WTC11 (cell line): ENCODE measurements around the gene SLC44A1. TPM values are rescaled to one million over a fixed set of nuclear protein-coding genes. Genes with fewer than 3 reads are reported as not detected.

Source experiments
- ATAC-seq: fragments of 200-7000 bp; cut with Tn5 transposase; 2 replicates; pipeline ENCODE4 v1.10.0; 2021; ENCODE audit warnings: mild to moderate bottlenecking, moderate library complexity
- CTCF ChIA-PET: fragments of 300-600 bp; sonication (Branson Sonifier 250); formaldehyde crosslinking; loops from one replicate; lab custom pipeline; 2021; ENCODE audit warnings: antibody characterized with exemption; lab: Charles Lee
- POLR2A ChIA-PET: fragments of 350-600 bp; sonication (Branson Sonifier 250); formaldehyde crosslinking; loops from one replicate; lab custom pipeline; 2021; ENCODE audit warnings: antibody characterized with exemption; lab: Charles Lee
- DNase-seq: peaks from one replicate; pipeline ENCODE4 v3.0.0; 2021; ENCODE audit warnings: low spot score
- H3K27ac Mint-ChIP-seq: 2 replicates; pipeline ENCODE4 v1.8.0; 2021; ENCODE audit warnings: mixed read lengths
- H3K27me3 Mint-ChIP-seq: 2 replicates; pipeline ENCODE4 v1.8.0; 2021; ENCODE audit warnings: low read depth, mild to moderate bottlenecking, moderate library complexity, mixed read lengths
- H3K36me3 Mint-ChIP-seq: 2 replicates; pipeline ENCODE4 v1.8.0; 2021; ENCODE audit warnings: mixed read lengths
- H3K4me1 Mint-ChIP-seq: 2 replicates; pipeline ENCODE4 v1.8.0; 2022; ENCODE audit warnings: mixed read lengths
- H3K4me3 Mint-ChIP-seq: 2 replicates; pipeline ENCODE4 v1.8.0; 2021; ENCODE audit warnings: mild to moderate bottlenecking, moderate library complexity, mixed read lengths
- H3K9me3 Mint-ChIP-seq: 2 replicates; pipeline ENCODE4 v1.8.0; 2021; ENCODE audit warnings: mixed read lengths
- ATF3 ChIP-seq: sonication (generic); formaldehyde crosslinking; conservative IDR thresholded peaks from 2 replicates; pipeline ENCODE4 v1.8.1; 2022; ENCODE audit warnings: mild to moderate bottlenecking, missing genetic modification reagents
- CREM ChIP-seq: sonication (generic); formaldehyde crosslinking; IDR thresholded peaks from 2 replicates; pipeline ENCODE4 v1.8.1; 2022; ENCODE audit warnings: mild to moderate bottlenecking, missing genetic modification reagents, moderate library complexity
- ELF4 ChIP-seq: sonication (generic); formaldehyde crosslinking; IDR thresholded peaks from 2 replicates; pipeline ENCODE4 v1.8.1; 2022; ENCODE audit warnings: low read depth, mild to moderate bottlenecking, moderate library complexity, missing genetic modification reagents
- FOXJ3 ChIP-seq: sonication (generic); formaldehyde crosslinking; IDR thresholded peaks from 2 replicates; pipeline ENCODE4 v1.9.0; 2021; ENCODE audit warnings: missing genetic modification reagents, mild to moderate bottlenecking, borderline replicate concordance
- FOXP4 ChIP-seq: sonication (generic); formaldehyde crosslinking; IDR thresholded peaks from 2 replicates; pipeline ENCODE4 v1.8.0; 2022; ENCODE audit warnings: mild to moderate bottlenecking, missing genetic modification reagents
- JAZF1 ChIP-seq: fragments of 250-450 bp; sonication (Bioruptor Pico); IDR thresholded peaks from 2 replicates; pipeline ENCODE4 v1.9.0; 2021; ENCODE audit warnings: moderate library complexity, mild to moderate bottlenecking, inconsistent platforms
- JUN ChIP-seq: sonication (generic); formaldehyde crosslinking; IDR thresholded peaks from 2 replicates; pipeline ENCODE4 v1.8.0; 2023; ENCODE audit warnings: mild to moderate bottlenecking, missing genetic modification reagents
- PRDM15 ChIP-seq: sonication (generic); formaldehyde crosslinking; IDR thresholded peaks from 2 replicates; pipeline ENCODE4 v1.8.0; 2022; ENCODE audit warnings: missing genetic modification reagents
- TP53 ChIP-seq: sonication (generic); formaldehyde crosslinking; IDR thresholded peaks from 2 replicates; pipeline ENCODE4 v1.8.1; 2023; ENCODE audit warnings: mild to moderate bottlenecking, missing genetic modification reagents
- ZNF232 ChIP-seq: sonication (generic); formaldehyde crosslinking; IDR thresholded peaks from 2 replicates; pipeline ENCODE4 v1.8.0; 2022; ENCODE audit warnings: mild to moderate bottlenecking, missing genetic modification reagents
- ZNF281 ChIP-seq: sonication (generic); formaldehyde crosslinking; IDR thresholded peaks from 2 replicates; pipeline ENCODE4 v1.8.0; 2023; ENCODE audit warnings: mild to moderate bottlenecking, missing genetic modification reagents
- ZNF396 ChIP-seq: fragments of 250-450 bp; sonication (Bioruptor Pico); IDR thresholded peaks from 2 replicates; pipeline ENCODE4 v1.8.0; 2021; ENCODE audit warnings: mild to moderate bottlenecking, moderate library complexity, borderline replicate concordance
- total RNA-seq: library from RNA; stranded (reverse); gene quantifications from 3 replicates; pipeline ENCODE4 v1.2.3, GENCODE V29; 2021
- TF ChIP-seq, protein P1 (sequence below): sonication (generic); formaldehyde crosslinking; IDR thresholded peaks from 2 replicates; pipeline ENCODE4 v1.8.1; 2022; ENCODE audit warnings: mild to moderate bottlenecking, missing genetic modification reagents, moderate library complexity, borderline replicate concordance
- TF ChIP-seq, protein P2 (sequence below): fragments of 250-450 bp; sonication (Bioruptor Pico); IDR thresholded peaks from 2 replicates; pipeline ENCODE4 v1.9.0; 2021; ENCODE audit warnings: mild to moderate bottlenecking
- TF ChIP-seq, protein P3 (sequence below): fragments of 250-450 bp; sonication (Bioruptor Pico); IDR thresholded peaks from 2 replicates; pipeline ENCODE4 v1.9.0; 2021; ENCODE audit warnings: mild to moderate bottlenecking
- TF ChIP-seq, protein P4 (sequence below): fragments of 250-450 bp; sonication (Bioruptor Pico); IDR thresholded peaks from 2 replicates; pipeline ENCODE4 v1.9.0; 2021; ENCODE audit warnings: moderate library complexity, mild to moderate bottlenecking, inconsistent platforms, borderline replicate concordance

SLC44A1 gene
- total RNA-seq, 1 experiment from 2014 or later, result 48.9 TPM

GRCh38 chr9:105273731-105274130 is 29.3 kb downstream of the SLC44A1 start:
- CTCF ChIA-PET, result no interaction called here
- H3K4me1 Mint-ChIP-seq, result peaks cover 32% of the 10 kb centered on the region
- TF ChIP-seq, protein P1, sequence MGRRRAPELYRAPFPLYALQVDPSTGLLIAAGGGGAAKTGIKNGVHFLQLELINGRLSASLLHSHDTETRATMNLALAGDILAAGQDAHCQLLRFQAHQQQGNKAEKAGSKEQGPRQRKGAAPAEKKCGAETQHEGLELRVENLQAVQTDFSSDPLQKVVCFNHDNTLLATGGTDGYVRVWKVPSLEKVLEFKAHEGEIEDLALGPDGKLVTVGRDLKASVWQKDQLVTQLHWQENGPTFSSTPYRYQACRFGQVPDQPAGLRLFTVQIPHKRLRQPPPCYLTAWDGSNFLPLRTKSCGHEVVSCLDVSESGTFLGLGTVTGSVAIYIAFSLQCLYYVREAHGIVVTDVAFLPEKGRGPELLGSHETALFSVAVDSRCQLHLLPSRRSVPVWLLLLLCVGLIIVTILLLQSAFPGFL, result no peak
- TF ChIP-seq ATF3 (CRISPR knock-in tag), result no peak
- no peak for TF ChIP-seq PRDM15
- TF ChIP-seq TP53 (CRISPR knock-in tag), result no peak
- no peak for TF ChIP-seq ZNF232 (CRISPR knock-in tag)
- TF ChIP-seq ELF4 (CRISPR knock-in tag), result no peak
- H3K27me3 Mint-ChIP-seq, result no peaks in the 10 kb centered on the region
- ATAC-seq (no peak), DNase-seq (no peak)
- no peaks in the 10 kb centered on the region for H3K9me3 Mint-ChIP-seq
- H3K4me3 Mint-ChIP-seq, result no peak overlapping the region
- no peak overlapping the region for H3K27ac Mint-ChIP-seq
- POLR2A ChIA-PET, result no interaction called here
- no peaks in the 10 kb centered on the region for H3K36me3 Mint-ChIP-seq

- no peak for TF ChIP-seq FOXJ3 (CRISPR knock-in tag)
- no peak for TF ChIP-seq CREM (CRISPR knock-in tag)
- no peak for TF ChIP-seq ZNF396 (CRISPR knock-in tag)
- TF ChIP-seq TP53 (CRISPR knock-in tag), result no peak
- TF ChIP-seq JUN (CRISPR knock-in tag), result no peak
- no peak for TF ChIP-seq ZNF281 (CRISPR knock-in tag)
- no peak for TF ChIP-seq FOXP4
- TF ChIP-seq, protein P2, sequence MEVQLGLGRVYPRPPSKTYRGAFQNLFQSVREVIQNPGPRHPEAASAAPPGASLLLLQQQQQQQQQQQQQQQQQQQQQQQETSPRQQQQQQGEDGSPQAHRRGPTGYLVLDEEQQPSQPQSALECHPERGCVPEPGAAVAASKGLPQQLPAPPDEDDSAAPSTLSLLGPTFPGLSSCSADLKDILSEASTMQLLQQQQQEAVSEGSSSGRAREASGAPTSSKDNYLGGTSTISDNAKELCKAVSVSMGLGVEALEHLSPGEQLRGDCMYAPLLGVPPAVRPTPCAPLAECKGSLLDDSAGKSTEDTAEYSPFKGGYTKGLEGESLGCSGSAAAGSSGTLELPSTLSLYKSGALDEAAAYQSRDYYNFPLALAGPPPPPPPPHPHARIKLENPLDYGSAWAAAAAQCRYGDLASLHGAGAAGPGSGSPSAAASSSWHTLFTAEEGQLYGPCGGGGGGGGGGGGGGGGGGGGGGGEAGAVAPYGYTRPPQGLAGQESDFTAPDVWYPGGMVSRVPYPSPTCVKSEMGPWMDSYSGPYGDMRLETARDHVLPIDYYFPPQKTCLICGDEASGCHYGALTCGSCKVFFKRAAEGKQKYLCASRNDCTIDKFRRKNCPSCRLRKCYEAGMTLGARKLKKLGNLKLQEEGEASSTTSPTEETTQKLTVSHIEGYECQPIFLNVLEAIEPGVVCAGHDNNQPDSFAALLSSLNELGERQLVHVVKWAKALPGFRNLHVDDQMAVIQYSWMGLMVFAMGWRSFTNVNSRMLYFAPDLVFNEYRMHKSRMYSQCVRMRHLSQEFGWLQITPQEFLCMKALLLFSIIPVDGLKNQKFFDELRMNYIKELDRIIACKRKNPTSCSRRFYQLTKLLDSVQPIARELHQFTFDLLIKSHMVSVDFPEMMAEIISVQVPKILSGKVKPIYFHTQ (CRISPR knock-in tag), result no peak
- TF ChIP-seq, protein P3, sequence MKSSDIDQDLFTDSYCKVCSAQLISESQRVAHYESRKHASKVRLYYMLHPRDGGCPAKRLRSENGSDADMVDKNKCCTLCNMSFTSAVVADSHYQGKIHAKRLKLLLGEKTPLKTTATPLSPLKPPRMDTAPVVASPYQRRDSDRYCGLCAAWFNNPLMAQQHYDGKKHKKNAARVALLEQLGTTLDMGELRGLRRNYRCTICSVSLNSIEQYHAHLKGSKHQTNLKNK (CRISPR knock-in tag), result no peak
- TF ChIP-seq JAZF1 (CRISPR knock-in tag), result no peak
- TF ChIP-seq, protein P4, sequence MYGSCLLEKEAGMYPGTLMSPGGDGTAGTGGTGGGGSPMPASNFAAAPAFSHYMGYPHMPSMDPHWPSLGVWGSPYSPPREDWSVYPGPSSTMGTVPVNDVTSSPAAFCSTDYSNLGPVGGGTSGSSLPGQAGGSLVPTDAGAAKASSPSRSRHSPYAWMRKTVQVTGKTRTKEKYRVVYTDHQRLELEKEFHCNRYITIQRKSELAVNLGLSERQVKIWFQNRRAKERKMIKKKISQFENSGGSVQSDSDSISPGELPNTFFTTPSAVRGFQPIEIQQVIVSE (CRISPR knock-in tag), result no peak
- POLR2A ChIA-PET, result no interaction called here
- Mint-ChIP-seq H3K9me3 (no peaks in the 10 kb centered on the region), H3K27me3 (no peaks in the 10 kb centered on the region), H3K4me1 (peaks cover 28% of the 10 kb centered on the region), H3K36me3 (no peaks in the 10 kb centered on the region), H3K4me3 (no peak overlapping the region), H3K27ac (no peak overlapping the region)
- ATAC-seq (no peak), DNase-seq (no peak)
- CTCF ChIA-PET, result no interaction called here
Observed at GRCh38 chr9:105275111-105275510, 30.7 kb downstream of the SLC44A1 start.
